Measurements from ENCODE around the gene PFN3.
A peak's percentile ranks its signal among the peaks of the same experiment; 100 is the strongest.
"Not testable (repeated sequence)": the region's sequence is repeated elsewhere in the genome, so short reads cannot be mapped to it uniquely, and the experiment has no call there.

Gene PFN3

GRCh38 chr5:177361418-177362291, 38.8 kb downstream of the PFN3 start:
- DNase-seq (ENCODE audit: low spot score): no peak

- not testable (repeated sequence) for DNase-seq (ENCODE audit: low spot score)
Observed at GRCh38 chr5:177360740-177361139, 39.7 kb downstream of the PFN3 start.

DNA sequence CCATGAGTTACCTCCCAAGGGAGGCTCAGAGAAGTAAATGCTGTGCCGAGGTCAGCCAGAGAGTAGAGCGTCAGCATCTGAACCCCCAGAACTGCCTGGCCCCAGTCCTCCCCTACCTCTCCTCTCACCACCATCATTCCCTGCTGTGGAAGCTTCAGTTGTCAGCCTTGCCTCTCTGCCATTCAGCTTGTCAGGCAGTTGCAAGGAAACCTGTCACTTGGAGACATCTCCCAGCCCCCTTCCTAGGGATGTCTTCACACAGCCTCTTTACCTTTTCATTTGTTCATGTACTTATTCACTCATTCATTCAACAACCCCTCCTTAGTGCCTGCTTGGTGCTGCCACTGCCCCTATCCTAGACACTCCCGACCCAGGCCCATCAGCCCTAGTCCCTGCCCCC, 40.6 kb downstream of the PFN3 start:
- no peak for DNase-seq (ENCODE audit: low spot score)

- no peak for DNase-seq (ENCODE audit: low spot score)
Observed at GRCh38 chr5:177359451-177359851, 41.0 kb downstream of the PFN3 start.

- no peak for DNase-seq (ENCODE audit: low spot score)
Observed at GRCh38 chr5:177358370-177358819, 42.1 kb downstream of the PFN3 start.

DNA sequence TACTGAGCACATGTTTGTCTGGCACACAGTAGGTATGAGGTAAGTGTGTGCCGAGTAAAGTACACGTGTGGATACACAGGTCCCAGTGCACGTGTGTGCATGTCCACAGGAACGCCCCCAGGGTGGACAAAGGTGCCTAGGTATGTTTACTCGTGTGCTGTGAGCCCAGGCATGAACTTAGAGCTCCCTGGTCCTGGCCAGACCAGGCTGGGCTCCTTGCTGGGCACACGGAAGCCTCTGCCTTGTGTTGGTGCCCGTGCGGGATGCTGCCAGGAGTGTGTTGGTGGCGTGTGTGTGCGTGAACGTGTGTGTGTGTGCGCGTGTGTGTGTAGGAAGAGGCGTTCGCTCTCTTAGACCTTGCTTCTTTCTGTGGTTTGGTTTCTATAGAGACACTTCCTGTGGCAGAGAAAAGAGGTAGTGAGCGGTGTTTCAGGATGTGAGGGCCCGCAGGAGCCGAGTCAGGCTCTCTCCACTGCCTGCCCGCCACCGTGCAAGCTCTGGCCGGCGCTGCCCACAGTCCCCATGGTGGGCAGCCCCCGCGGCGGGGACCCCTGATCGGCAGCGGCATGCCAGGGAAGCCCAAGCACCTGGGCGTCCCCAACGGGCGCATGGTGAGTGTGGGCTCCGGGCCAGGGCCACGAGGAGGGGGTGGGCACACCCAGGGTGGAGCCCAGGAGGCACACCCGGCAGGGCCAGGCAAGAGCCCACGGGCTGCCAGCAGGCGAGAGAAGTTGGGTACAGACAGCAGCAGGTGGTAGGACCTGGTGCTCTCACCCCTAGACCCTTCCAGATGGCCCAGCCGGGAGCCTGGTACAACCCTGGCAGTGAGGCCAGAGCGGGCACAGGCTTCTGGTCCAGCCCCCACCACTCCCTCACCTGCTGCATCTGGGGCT, 42.8 kb downstream of the PFN3 start, which contains the start of gene RGS14:
RGS14 (plus strand) TSS at position 466 of the 893 bp plus-strand sequence; CDS start at position 567, 101 bp downstream.
- DNase-seq (ENCODE audit: low spot score): peak; percentile 20

GRCh38 chr5:177357146-177357458, 43.4 kb downstream of the PFN3 start:
- no peak for DNase-seq (ENCODE audit: low spot score)

DNA sequence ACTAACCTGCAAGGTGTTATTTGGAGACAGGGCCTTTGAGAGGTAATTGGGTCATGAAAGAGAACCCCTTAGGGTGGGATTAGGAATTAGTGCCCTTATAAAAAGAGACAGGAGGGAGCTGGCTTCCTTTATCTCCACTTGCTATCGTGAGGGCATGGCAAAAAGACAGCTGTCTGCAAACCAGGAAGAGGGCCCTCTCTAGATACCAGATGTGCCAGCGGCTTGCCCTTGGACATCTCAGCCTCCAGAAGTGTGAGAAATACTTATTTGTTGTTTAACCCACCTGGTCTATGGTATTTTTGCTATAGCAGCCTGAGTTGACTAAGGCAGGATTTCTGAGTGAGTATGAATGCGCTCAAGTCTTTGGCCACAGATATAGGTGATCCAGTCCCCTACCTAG, 43.7 kb downstream of the PFN3 start:
- DNase-seq (ENCODE audit: low spot score): no peak

GRCh38 chr5:177355868-177356168, 44.6 kb downstream of the PFN3 start:
- DNase-seq (ENCODE audit: low spot score): no peak

- DNase-seq (ENCODE audit: low spot score): no peak
Observed at GRCh38 chr5:177355162-177355867, 45.1 kb downstream of the PFN3 start.

DNA sequence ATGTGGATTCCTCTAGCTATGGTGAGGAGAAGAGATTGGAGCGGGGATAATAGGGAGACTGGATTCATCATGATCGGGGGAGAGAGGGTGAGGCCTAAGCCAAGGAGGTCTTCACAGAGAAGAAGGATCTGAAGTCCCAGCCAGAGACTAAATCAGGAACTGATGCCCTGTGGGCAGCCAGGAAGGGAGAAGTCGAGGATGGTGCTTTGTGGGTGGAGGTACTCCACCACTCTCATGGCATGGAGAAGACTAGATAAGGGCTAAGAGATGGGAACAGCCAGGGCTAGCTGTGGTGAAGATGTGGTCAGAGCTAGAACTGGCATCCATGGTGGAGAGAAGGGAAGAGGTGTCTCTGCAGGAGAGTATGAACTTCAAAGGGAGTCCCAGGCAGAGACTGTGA, 45.8 kb downstream of the PFN3 start:
- DNase-seq (ENCODE audit: low spot score): no peak

- DNase-seq (ENCODE audit: low spot score): peak; percentile 9
Observed at GRCh38 chr5:177354256-177354655, 46.2 kb downstream of the PFN3 start.

DNA sequence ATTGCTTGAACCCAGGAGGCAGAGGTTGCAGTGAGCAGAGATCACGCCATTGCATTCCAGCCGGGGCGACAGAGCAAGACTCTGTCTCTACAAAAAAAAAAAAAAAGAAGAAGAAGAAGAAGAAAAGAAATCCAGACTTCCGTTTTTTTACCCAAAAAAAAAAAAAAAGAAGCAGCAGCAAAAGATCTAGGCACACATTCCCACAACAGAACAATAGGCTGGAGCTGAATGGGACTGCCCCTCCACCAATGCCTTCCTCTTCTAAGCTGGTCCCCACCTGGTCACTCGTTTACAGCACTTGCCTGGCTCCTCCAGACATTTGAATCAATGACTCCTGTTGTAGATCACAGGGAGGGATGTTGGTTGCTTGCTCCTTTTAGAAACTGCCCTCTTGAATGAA, 47.4 kb downstream of the PFN3 start:
- DNase-seq (ENCODE audit: low spot score): no peak

DNA sequence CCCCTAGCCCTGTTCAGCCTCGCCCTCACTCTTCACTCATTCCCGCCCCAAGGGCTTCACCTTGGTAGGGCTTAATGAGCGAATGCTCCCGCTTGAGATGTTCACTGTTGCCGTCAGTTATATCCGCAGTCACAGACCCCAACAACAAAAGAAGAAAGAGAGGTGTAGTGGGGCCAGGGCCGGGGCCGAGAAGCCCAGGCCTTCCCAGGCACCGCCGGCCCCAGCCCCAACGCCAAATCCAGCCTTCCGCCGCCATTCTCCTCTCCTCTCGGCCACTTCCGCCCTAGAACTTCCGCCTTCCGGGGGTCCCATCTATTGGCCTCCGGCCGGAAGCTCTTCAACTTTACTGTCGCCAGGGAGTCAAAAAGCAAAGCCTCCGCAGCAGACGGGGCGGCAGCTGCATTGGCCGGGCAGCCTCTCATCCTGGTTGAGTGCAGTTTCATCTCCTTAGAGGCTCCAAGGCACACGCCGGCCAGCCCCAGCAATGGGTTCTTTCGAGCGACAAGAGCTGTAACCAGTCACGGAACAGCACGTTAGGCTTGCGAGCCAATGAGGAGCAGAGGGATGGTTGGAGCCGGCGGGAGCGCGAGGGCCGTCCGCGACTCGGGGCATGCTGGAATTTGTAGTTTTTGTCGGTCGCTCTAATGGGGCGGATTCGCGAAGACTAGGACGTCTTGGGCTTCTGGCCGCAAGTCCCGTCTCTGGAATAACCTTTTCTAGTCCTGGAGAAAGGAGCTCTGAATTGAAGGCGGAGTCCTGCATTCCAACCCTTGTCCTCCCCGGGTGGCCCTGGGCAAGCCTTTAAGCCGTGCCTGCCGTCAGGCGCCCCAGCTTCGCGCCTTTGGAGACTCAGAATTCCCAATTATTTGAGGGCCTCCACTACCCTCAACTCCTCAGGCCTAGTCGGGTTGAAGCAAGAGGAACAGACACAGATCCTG, 48.8 kb downstream of the PFN3 start, which contains the start of gene LMAN2:
LMAN2 (minus strand) TSS at position 277 of the 938 bp plus-strand sequence; CDS start at position 256, 21 bp downstream.
- peak; percentile 95 for DNase-seq (ENCODE audit: low spot score)

DNA sequence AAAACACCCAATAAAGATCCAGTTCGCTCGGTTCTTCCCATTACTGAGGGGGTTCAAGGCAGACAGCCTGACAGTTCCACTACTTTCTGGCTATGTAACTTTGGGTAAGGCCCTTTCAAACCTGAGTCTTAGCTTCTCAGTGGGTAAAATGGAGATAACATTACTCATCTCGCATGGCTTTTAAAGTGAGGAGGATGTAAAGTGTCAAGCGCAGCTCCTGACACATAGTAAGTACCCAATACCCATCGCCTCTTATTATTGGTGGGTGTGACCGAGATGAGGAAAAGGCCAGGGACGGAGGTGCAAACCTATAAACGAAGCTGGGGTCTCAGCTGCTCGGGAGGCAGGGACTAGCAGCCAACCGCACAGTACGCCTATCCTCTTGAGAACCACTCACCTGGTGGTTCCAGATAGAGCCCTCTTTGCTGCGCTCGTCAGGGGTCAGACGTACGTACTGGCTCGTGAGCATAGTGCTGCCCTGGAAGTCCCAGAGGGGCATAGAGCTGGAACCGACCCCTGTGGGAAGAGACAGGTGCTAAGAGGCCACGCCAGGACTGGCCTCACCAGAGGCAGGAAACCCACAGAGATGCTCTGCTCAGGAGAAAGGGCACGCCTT, 49.6 kb downstream of the PFN3 start:
- DNase-seq (ENCODE audit: low spot score): peak; percentile 6

Measured in kidney tubule cell (primary cell).